ENCODE measurements around the gene KPNB1.
A peak's percentile ranks its signal among the peaks of the same experiment; 100 is the strongest.

The KPNB1 gene

GRCh38 chr17:47714773-47715396 lies 65.2 kb downstream of the KPNB1 start:
- no peak for DNase-seq

GRCh38 chr17:47715669-47716325 lies 66.1 kb downstream of the KPNB1 start:
- no peak for DNase-seq

GRCh38 chr17:47716375-47716774 lies 66.7 kb downstream of the KPNB1 start:
- DNase-seq: no peak

- DNase-seq: no peak
These were observed 67.6 kb downstream of the KPNB1 start for GRCh38 chr17:47717261-47717697.

DNA sequence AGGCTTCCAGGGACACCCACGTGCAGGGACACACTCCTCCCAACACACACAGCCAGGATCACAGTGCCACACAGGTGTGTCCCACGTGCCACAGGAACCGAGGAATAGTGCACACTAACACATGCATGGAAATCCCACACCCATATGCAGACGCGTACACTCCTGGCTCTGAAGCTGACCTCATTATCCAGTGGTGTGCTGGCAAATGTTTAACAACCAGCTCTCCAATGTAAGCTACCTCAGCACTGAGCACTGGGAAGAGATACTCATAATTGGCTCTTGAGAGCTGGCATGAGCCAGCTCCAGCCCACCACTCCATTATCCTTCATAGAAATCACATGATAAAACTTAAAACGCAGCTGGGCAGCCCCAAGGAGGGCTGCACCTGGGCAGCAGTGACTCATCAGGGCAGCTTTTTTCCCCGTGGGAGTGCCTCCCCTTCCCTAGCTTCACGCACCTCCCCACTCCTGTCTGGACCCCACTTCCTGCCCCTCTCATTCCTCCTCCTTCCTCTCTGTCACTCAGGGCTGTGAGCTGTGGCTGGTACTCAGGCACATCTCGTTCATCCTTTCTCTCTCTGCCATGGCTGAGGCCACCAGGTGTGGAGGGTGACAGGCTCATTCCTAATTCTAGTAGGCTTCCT lies 68.4 kb downstream of the KPNB1 start:
- DNase-seq: no peak

GRCh38 chr17:47718634-47719405 lies 69.1 kb downstream of the KPNB1 start:
- no peak for DNase-seq

GRCh38 chr17:47719411-47720152 lies 69.9 kb downstream of the KPNB1 start:
- DNase-seq: no peak

GRCh38 chr17:47720196-47720595 lies 70.5 kb downstream of the KPNB1 start:
- no peak for DNase-seq

GRCh38 chr17:47720754-47721533 lies 71.2 kb downstream of the KPNB1 start:
- DNase-seq: no peak

DNA sequence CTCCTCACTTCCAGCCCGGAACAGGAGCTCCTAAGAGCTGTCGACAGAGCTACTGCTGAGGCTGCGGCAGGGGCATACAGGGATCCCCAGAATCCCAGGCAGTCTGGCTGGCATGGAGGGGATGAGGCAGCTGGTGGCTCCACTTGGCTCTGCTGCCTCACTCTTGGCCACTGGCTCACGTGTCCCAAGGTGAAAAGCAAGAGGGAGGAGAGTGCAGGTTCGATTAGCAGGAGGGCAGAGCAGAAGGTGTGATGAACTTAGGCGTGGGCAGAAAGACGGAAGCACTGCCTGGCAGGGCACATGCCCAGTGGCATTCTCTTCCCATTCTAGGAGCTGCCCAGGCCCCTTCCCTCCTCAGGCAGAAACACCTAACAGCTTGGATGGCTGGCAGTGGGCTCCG lies 72.0 kb downstream of the KPNB1 start:
- no peak for DNase-seq

- DNase-seq: no peak
These were observed 75.0 kb downstream of the KPNB1 start for GRCh38 chr17:47724705-47725104.

DNA sequence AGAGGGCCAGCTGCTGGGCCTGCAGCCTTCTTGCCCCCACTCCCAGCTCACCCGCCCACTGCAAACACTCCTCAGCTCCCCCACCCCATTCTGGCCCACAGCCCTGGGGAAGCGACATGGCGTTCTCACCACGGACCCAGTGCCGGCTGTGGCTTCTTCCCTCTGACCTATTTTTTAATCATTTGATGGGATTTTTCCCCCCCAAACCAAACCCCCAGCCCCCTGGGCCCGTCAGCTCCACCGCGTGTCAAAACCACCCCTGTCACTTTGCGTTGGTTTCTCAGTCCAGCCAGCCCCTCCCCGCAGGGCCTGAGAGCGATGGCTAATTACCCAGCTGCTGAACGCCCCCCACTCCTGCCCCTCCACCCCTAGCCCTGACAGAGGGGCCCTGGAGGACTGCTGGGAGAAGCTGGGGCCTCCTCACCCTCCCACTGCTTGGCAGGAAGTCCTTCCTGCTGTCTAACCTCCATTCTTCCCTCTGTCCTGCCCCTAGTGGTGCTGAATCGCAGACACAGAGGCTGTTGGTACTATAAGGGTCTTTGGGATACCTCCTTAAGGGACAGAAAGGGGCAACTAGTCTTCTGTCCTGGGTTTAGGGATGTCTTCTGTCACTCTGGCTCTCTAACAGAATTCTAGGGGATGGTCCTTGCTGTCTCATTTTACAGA lies 75.9 kb downstream of the KPNB1 start:
- DNase-seq: no peak

- no peak for DNase-seq
These were observed 77.3 kb downstream of the KPNB1 start for GRCh38 chr17:47726796-47727703.

DNA sequence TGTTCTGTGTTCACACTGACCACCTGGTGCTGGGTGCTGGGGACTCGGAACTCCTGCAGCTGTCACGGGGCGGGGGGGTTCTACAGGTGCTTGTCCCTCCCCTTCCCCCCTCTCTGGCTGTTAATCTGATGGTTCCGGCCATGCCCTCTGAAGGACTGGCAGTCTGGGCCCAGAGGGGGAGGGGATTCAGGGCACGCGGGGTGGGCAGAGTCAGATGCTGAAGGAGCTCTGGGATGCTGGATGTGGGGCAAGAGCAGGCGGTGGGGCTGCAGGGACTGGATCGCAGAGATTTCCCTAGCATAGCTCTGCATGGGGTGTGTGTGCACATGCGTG lies 78.0 kb downstream of the KPNB1 start:
- DNase-seq: peak in 1 of 2 experiments; percentile 36

DNA sequence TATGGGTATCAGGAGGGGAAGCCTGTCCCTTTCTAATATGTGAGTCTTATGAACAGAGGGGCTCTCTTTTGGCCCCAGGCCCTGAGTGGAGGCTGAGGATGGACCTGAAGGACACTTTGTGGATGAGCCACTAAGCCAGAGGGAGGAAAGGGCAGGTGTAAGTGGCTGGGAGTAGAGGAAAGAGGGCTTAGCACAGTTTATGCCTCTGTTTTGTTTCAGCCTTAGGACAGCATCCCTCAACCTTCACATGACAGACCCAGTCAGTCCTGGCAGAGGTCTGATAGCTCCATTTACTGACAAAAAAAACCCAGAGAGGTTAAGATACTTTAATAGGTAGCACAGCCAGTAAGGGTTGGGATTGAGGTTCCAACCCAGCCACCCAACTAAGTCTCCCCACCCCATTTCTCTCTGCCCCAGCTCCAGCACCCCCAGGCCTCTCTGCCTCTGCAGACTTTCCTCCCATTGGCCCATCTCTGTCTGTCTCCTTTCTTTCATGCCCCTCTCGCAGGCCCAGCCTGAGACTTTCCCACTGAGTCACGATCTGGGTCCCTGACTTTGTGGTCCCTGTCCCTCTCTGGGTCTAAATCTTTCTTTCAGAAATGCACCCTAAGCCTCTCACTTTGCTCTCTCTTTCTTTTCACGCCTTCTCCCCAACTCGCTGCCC lies 78.6 kb downstream of the KPNB1 start:
- no peak for DNase-seq

- DNase-seq: no peak
These were observed 79.8 kb downstream of the KPNB1 start for GRCh38 chr17:47729476-47729875.

DNA sequence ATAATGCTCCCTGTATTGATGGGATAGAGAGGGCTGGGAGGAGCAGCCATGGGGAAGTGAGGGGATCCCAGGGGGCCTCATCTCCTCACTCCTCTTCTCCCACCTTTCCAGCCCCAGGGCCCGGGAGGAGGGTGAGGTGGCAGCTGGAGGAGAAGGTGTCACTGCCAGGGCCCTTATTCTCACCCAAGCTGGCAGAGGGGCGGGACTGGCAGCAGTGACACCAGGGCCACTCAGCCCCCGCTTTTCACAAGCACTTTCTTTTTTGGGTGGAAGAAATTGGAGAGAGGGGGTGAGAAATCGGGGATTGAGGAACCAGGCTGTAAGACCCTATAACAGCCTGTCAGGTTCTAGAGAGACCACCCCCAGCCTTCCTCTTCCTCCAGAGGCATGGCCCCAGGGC lies 81.0 kb downstream of the KPNB1 start:
- no peak for DNase-seq

DNA sequence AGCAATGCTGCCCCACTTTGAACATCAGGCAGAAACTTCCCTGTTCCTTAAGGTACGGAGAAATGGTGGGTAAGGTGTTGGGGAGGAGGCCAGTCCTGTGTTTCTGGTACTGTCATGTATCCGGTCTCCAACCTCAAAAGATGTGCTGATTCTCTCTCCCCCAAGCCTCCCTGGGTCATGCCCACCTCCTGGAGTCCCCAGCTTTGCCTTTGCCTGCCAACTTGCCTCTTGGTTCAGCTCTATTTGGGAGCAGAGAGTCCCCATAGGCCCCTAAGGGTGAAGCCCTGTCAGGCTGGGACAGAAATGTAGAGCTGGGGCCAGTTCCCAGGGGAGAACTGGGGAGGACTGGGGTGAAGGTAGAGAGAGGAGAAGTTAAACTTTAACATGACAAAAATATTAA lies 81.7 kb downstream of the KPNB1 start:
- no peak for DNase-seq

GRCh38 chr17:47732399-47733046 lies 82.8 kb downstream of the KPNB1 start:
- DNase-seq: no peak
